Inflammatory macrophage treated with lipopolysaccharide for 4 hours (primary cell): Measurements from ENCODE around the gene SPTBN5.
"Not testable (repeated sequence)": the region's sequence is repeated elsewhere in the genome, so short reads cannot be mapped to it uniquely, and the experiment has no call there.

ENCODE experiments used
- DNase-seq: peaks from one replicate; pipeline ENCODE4 v3.0.0-alpha.2; 2020

Gene SPTBN5

DNA sequence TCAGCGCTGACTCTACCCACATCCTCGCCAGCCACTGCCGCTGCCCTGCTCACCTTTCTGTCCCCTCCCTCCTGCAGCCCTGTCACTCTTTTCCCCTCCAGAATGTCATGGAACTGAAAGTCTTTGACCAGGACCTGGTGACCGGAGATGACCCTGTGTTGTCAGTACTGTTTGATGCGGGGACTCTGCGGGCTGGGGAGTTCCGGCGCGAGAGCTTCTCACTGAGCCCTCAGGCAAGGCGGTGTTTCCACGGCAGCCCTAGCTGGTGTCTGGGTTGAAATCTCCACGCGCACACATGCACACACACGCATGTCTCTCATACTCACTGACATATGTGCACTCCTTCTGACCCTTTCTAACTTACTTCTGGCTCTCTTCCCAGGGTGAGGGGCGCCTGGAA lies 53.2 kb downstream of the SPTBN5 start:
- no peak for DNase-seq

DNA sequence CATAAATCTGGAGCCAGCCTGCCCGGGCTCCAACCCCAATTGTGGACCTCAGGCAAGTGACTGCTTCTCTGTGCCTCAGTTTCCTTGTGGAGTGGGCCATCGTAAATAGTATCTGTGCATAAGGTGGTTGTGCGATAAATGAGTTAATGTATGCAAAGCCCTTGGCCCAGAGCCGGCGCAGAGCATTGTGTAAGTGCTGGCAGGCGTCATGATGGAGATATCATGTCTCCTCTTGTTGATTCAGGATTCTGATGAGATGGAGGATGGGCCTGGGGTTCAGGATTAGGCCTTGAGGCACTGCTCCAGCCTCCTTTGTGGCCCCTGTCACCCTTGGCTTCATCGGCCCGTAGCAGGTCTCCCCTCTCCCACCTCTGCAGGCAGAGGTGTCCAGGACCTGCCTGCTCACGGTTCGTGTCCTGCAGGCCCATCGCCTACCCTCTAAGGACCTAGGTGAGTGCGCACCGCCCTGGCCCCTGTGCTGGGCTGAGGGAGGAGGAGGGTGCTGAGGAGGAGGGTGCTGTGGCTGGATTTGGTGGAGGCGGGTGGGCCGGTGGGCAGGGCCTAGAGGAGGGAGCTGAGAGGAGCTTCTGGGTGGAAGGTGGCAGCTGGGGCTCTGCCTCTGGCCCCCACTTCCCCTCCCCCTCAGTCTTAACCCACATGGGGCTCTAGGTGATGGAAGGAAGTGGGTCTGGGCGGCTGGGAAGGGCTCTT lies 53.9 kb downstream of the SPTBN5 start:
- no peak for DNase-seq

DNA sequence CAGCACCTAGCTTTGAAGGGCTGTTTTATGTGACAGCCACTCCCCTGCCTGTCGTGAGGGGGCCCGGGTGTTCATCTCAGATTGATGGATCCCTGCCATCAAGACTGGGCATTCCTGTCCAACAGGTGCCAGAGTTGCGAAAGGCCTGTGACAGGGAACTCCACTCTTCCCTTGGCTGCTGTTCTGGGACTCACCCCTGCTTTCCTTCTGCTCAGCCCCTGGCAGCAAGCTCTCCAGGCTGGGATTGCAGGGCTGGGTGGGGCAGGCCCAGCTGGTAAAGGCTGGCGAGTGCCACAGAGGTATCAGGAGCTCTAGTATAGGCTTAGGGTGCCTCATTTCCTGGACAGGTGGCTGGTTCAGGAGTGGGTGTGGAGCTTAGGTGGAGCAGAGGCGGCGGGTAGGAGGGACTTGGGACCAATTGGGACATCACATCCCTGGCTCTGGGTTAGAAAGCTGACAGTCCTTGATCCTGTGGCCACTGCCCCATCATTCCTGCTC lies 55.4 kb downstream of the SPTBN5 start, which contains the start of gene PLA2G4B:
TSS of gene PLA2G4B (plus strand) at position 448 of the 498 bp plus-strand sequence. CDS start 67 bp downstream, outside the sequence.
- no peak for DNase-seq

DNA sequence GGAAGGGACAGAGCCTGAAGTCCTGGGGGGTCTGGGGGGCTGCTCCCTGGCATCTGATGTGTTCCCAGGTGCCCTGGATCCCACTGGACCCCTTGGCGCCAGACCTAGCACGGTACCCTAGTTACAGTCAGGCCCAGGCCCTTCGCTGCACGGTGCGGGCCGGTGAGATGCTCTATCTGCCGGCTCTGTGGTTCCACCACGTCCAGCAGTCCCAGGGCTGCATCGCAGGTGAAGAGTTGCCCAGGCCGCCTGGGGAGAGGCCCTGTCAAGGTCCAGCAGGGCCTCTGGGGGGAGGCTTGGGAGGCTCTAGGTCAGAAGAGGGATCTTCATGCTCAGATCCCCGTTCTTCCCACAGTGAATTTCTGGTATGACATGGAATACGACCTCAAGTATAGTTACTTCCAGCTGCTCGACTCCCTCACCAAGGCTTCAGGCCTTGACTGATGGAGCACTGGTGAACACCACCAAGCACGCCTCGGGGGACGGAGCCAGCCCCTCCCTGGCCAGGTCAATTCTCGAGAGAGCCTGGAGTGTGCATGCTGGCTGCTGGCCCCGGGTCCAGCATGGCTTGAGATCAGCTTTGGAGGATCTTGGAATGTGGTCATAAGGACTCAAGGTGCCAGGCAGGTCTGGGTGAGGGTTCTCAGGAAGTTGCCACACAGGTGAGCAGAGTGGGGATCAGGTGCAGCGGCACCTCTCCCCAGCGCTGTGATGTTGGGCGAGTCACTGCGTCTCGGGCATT lies 57.0 kb downstream of the SPTBN5 start:
- no peak for DNase-seq

DNA sequence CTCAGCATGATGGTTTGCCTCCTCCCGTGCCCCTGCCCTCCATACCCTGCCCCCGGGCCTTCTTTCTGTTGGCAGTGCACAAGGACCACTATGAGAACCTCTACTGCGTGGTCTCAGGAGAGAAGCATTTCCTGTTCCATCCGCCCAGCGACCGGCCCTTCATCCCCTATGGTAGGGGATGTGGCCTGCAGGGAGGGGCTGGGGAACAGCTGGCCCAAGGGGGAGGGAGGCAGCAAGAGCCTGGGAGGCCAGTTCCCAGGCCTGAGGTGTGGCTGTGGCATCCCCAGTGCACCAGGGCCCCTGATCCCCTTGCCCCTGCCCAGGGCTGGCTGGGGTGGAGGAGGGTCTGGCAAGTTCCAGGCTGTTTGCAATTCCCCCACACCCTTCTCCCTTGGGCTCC lies 57.8 kb downstream of the SPTBN5 start:
- DNase-seq, result no peak

DNA sequence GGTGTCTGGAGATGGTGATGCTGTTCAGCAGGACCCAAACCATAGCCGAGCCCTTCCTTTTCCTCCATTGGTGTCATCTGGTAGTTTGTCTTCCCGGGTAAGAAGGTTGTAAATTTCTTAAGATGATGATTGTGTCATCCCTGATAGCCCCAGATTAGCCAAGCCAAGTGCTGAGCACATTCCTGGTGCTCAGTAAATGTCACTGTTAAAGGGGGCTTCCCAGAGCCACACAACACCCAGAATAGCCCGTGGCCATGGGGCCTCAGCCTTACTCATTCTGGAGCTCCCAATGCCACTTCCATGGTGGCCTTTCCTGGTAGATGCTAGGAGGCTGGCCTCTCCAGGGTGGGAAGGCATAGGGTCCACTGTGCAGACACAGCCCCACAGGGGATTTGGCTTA lies 59.8 kb downstream of the SPTBN5 start:
- DNase-seq, result peak; percentile 80

DNA sequence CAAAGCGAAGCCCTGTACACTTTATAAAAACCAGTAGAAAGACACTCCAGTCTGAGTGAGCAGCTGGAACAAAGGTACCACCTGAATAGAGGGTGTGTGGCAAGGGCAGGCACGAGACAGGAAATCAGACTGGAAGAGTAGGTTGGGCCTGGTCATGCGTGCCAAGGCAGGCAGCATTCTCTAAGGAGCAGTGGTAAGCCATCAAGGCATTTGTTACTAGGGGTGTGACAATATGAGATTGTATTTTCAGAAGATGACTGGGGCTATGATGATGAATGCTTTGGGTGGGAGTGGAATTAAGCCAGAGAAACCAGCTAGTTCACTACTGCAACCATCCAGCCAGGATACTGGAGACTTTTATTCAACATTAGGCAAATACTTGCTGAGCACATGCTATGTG lies 61.0 kb downstream of the SPTBN5 start:
- no peak for DNase-seq

DNA sequence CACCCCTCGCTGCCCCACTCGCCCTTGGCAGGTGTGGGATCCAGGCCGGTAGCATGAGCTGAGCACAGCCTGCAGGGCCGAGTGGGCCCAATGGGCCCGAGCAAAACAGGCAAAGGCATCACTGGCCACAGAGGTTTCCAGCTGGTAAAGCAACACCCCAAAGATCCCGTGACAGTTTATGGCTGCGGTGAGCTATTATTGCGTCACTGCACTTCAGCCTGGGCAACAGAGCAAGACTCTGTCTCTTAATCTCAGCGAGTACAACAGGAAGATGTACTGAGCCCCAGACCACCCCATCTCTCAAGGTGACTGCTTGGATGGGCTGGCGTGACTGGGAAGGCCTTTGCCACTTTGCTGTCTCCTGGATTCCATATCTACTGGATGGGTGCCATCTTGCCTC lies 61.6 kb downstream of the SPTBN5 start:
- DNase-seq, result no peak

DNA sequence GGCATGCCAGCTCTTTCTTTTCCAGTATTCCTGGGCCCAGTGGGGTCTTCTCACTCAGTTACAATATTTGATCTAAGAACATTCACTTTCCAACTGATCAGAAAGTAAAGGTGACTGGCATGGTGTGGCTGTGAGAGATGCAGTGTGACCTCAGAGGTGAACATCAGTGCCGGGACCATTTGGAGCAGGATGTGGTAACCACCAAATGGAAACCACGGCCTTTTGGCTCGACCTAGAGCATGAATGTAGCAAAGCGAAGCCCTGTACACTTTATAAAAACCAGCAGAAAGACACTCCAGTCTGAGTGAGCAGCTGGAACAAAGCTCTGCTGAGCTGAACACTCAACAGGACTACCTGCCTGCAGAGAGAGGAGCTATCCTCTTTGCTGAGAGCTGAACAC lies 62.6 kb downstream of the SPTBN5 start:
- not testable (repeated sequence) for DNase-seq

DNA sequence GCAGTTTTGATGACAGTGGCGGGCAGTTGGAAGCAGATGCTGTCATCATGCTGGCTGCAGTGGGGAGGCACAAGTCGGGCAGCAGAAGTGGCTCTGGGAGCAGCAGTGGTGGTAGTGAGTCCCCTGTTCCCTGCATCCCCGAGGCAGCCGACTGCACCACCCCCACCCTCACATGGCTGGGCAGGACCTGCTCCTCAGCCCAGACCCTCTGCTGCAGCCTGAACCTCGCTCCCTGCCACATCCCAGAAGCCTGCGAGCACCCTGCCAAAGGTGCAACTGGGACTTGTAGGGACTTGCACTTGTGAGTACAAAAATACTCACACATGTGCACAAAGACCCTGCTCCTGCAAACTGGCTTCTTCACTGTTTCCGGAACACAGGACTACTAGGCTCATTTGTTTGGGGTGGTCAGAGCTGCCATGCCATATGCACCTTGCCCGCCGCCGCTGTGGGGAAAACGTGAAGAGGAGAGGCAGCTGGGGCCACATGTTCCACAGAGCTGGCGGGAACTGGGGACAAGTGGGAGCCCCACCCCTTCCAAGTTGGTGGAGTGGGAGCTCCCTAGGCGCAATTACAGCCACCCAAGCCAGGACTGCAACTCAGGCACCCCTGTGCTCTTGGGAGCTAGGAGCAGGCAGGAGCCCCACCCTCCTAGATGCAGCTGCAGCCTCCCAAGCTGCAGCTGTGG lies 63.8 kb downstream of the SPTBN5 start:
- DNase-seq, result no peak

DNA sequence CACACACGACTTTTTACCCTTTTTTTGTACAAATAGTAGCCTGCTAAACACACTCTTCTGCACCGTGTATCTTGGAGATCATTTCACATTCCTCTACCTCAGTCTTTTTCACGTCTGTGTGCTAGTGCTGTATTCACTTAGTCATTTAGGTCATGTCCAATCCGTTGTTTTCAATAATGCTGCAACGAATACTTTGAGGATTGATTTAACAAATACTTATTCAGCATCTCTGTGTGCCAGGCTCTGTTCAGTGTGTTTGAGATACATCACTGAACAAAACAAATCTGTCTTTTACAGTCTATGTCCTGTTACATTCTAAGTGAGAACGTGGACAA lies 65.1 kb downstream of the SPTBN5 start:
- DNase-seq, result no peak

DNA sequence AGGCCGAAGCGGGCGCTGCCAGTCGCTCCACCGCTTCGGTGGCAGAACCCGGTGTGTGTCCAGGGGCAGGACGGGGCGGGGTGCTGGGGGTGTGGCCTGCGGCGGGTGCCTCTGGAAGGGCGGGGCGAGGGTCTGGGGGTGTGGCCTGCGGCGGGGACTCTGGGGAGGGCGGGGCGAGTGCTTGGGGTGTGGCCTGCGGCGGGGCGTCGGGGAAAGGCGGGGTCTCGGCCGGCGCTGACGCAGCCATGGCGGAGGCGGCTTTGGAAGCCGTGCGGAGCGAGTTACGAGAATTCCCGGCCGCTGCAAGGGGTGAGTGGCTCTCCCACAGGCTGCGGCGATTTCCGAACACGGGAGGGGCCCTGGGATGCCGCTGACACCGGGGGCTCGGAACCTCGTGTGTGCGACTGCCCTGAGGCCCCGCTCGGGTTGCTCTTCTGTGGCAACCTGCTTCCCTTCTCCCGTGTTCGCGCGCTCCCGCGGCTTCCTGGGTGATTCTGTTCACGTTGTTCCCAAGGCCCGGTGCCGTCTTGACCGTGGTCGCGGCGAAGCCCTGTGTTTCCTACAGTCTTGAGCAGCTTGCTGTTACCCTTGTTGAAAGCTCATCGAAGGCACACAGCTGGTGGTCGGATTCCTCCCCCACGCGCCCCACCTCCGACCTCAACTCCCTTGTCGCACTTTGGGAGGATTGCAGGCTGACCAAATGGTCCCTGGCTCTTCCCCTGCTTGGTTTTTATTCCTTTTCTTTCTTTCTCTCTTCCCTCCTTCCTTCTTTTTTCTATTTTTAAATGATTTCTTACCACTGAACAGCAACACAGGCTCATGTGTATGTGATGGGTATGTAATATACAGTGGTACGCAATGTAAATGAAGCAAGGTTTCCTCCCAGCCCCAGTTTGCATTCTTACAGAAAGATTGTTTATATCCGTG lies 65.7 kb downstream of the SPTBN5 start, which contains the start of gene JMJD7:
TSS of gene JMJD7 (plus strand) at position 213 of the 927 bp plus-strand sequence. CDS start at position 246, 33 bp downstream.
- DNase-seq, result peak; percentile 89

DNA sequence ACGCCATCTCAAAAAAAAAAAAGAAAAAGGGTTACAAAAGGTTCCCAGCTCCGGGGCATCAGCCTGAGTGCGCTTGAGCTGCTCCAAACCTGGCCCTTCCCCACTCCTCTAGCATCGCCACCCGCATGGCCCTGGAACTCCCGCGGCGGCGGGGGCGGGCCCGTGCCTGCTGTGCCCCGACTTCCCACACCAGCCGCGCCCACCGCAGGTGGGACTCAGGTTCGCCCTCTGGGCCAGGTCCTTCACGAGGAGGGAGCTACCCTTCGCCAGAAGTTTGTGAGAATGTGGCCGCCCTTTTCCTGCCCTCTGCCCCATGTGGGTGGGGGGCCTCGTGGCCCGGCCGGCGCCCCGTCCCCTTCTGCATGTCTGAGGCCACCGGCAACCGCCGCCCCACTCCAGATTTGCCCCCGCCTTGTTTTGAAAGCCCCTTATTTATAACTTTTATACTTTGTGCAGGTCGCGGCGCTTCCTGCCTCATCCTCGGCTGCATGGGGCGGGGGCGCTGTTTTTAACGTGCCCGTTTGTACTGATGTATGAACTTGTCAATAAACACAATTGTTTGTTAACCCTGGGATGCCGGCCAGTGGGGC lies 66.5 kb downstream of the SPTBN5 start:
- no peak for DNase-seq

DNA sequence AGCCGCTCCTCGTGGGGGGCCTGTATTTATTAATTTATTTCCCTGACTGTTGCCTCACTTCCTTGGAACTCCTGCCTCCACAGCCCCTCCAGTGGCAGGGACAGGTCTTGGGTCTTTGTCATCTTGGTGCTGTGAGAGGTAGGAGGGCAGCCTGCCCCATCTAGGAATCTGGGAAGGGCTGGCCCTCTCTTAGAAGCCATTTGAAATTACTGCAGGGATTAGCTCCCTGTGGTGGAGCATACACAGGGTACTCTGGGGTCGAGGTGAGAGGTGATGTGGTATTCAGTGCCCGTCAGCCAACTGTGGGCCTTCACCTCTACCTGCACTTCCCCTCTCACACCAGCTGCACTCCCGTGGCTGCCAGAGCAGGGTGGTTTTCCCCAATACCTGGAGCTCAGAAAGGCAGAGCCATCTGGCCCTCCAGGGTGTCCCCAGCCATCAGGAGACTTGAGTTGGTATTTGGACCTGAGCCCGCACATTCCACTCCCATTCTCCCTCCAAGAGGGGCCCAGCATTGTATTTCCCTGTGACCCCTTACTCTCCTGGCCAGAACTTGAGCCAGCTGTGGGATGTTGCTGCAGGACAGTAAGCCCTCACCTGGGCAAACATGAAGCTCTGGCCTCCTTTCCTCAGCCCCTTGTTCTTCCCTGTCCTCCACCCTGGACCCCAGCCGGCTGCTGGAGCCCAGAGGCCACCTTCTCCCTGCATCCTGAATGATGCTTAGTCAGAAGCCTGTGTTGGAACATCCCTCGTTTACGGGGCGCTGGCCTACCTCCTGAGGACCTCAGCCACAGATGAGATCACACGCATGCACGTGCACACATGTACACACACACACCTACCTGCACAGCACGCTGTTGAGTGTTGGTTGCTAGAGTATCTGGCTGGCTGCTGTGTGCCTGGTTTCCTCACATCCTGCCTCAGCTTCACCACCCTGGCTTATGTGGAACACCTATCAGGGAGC lies 68.0 kb downstream of the SPTBN5 start:
- no peak for DNase-seq

DNA sequence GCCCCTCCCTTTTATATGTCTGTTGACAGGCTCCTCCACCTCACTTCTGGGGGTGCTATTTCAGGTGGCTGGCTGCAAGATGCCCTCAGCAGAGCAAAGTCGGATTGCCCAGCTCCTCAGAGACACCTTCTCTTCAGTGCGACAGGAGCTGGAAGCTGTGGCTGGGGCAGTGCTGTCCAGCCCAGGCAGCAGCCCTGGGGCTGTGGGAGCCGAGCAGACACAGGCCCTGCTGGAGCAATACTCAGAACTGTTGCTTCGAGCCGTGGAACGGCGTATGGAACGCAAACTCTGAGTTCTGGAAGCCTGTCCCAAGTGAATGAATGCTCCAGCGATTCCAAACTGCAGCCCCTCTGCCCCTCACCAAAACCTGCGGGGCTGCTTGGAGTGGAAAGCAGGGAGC lies 68.7 kb downstream of the SPTBN5 start:
- no peak for DNase-seq

DNA sequence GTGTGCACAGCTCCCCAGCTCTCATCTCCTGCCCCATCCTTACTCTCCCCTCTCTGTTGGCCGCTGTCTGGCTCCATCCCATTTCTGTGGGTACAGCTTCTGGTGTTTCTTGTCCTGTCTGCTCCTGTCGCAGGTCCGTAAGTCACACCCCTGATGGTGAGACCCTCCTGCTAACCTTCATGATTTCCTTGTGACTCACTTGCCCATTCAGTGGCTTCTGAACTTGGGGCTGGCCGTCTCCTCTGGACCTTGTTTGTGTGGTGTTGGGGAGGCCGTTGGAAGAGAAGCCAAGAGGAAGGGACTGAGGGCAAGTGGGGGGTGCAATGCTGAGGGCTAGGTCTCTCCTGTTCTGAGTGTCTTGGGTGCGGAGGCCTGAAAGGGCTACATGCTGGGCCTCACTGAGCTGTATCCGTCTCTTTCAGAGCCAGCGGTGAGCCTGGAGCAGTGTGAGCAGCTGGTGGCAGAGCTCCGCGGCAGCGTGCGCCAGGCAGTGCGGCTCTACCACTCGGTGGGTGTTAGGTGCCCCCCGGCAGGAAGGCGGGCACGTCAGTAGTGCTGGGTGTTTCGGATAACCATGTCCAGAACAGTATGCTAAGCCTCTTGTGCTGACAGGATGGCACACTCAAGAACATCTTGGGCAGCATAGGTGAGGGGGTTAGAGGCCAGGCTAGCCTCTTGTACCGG lies 69.6 kb downstream of the SPTBN5 start:
- DNase-seq, result no peak

DNA sequence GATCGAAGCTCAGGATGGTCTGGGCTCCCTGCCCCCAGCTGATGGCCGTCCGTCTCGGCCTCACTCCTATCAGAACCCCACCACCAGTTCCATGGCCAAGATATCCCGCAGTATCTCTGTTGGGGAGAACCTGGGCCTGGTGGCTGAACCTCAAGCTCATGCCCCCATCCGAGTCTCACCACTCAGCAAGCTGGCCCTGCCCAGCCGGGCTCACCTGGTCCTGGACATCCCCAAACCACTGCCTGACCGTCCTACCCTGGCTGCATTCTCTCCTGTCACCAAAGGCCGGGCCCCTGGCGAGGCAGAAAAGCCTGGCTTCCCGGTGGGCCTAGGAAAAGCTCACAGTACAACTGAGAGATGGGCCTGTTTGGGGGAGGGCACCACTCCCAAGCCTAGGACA lies 70.4 kb downstream of the SPTBN5 start:
- no peak for DNase-seq

DNA sequence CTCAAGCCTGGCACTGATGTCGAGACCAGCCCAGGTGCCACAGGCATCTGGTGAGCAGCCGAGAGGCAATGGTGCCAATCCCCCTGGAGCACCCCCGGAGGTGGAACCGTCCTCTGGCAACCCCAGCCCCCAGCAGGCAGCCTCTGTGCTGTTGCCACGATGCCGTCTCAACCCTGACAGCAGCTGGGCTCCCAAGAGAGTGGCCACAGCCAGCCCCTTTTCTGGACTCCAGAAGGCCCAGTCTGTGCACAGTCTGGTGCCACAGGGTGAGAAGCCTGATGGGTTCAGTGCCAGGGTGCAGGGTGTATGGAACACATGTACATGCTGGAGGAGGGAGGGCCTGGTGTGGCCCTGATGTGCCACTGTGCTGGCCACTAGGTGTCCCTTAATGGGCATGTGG lies 70.9 kb downstream of the SPTBN5 start:
- no peak for DNase-seq

DNA sequence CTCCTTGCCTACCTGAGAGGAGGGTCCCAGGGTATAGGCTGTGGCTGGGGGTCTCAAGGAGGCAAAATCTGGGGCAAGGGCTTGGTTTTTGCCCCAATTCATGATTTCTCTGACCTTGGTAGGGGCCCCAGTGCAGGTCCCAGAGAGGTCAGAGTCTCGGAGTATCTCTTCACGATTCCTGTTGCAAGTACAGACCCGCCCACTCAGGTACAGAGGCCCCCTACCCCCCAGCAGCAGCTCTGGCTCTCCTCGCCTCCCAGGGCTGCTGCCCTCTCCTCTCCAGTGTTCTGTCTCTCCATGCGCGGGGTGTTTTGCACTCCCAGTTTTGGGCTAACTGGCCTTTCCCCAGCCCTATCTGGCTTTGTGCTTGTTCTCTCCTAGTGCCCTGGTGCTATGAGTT lies 71.4 kb downstream of the SPTBN5 start:
- no peak for DNase-seq

DNA sequence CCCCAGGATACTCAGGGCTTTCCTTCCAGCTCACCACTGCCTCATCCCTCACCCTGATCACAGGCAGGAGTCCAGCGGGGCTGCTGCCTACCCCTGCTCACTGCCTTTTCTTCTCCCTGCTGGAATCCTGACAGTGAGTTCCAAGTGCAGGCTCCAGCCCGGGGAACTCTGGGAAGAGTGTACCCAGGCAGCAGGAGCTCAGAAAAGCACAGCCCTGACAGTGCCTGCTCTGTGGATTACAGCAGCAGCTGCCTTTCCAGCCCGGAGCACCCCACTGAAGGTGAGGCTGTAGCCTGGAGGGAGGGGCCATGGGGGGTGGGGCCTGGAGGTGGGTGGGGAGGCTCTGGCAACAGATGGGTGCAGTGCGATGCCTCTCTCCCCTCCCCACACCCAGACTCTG lies 72.0 kb downstream of the SPTBN5 start:
- DNase-seq, result no peak
